ENCODE results near the gene SLC4A3.
A peak's percentile ranks its signal among the peaks of the same experiment; 100 is the strongest.

- TF ChIP-seq CTCF (IDR thresholded peaks at IDR 0.05) (peak; percentile 98 to 100 (median 98)), POLR2AphosphoS5 (IDR thresholded peaks at IDR 0.05; ENCODE audit: insufficient read depth in 1 of 2, low read depth in 1 of 2) (peak; percentile 62 to 81), POLR2A (IDR thresholded peaks at IDR 0.05) (no peak)
Observed at GRCh38 chr2:219642465-219643083, 15.1 kb downstream of the SLC4A3 start.

All from vagina (tissue), 2 donors.